Measurements from ENCODE around the gene LCE5A.
"Not testable (repeated sequence)": the region's sequence is repeated elsewhere in the genome, so short reads cannot be mapped to it uniquely, and the experiment has no call there.

Gene LCE5A

GRCh38 chr1:152535774-152536173 is 25.2 kb downstream of the LCE5A start:
- Histone ChIP-seq H3K4me3 (no peak overlapping the region), H3K27ac (no peak overlapping the region)
- TF ChIP-seq, protein P1, sequence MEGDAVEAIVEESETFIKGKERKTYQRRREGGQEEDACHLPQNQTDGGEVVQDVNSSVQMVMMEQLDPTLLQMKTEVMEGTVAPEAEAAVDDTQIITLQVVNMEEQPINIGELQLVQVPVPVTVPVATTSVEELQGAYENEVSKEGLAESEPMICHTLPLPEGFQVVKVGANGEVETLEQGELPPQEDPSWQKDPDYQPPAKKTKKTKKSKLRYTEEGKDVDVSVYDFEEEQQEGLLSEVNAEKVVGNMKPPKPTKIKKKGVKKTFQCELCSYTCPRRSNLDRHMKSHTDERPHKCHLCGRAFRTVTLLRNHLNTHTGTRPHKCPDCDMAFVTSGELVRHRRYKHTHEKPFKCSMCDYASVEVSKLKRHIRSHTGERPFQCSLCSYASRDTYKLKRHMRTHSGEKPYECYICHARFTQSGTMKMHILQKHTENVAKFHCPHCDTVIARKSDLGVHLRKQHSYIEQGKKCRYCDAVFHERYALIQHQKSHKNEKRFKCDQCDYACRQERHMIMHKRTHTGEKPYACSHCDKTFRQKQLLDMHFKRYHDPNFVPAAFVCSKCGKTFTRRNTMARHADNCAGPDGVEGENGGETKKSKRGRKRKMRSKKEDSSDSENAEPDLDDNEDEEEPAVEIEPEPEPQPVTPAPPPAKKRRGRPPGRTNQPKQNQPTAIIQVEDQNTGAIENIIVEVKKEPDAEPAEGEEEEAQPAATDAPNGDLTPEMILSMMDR (IDR thresholded peaks at IDR 0.05), result no peak
- no peak for DNase-seq (ENCODE audit: low spot score)

GRCh38 chr1:152537496-152537895 is 26.9 kb downstream of the LCE5A start:
- Histone ChIP-seq H3K27ac (no peak overlapping the region), H3K4me3 (no peak overlapping the region)
- DNase-seq (ENCODE audit: low spot score), result no peak
- TF ChIP-seq, protein P1 (IDR thresholded peaks at IDR 0.05), result no peak

- TF ChIP-seq, protein P1 (IDR thresholded peaks at IDR 0.05), result no peak
- Histone ChIP-seq H3K27ac (no peak overlapping the region), H3K4me3 (no peak overlapping the region)
- DNase-seq (ENCODE audit: low spot score), result no peak
Measured at GRCh38 chr1:152539901-152540300, 29.3 kb downstream of the LCE5A start.

GRCh38 chr1:152543820-152544219 is 33.2 kb downstream of the LCE5A start:
- Histone ChIP-seq H3K27ac (no peak overlapping the region), H3K4me3 (no peak overlapping the region)
- TF ChIP-seq, protein P1 (IDR thresholded peaks at IDR 0.05), result no peak
- DNase-seq (ENCODE audit: low spot score), result no peak

DNA sequence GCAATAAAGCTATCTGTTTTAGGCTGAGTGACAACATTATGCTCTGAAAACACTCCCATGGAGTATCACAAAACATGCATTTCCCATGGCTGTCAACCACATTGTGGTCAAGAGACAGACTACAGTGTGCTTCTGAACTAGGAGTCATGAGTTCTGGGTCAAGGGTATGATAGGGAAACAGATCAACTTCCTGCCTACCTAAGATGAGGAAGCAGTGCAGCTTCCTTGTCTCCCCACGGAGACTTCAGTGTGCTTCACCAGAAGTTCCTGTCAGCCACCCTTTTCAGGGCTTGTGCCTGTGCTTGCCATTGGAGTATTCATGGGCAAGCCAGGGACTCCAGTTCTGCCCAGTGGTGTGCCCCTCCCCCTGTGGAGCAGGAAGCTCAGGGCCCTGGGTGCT is 36.1 kb downstream of the LCE5A start:
- H3K4me3 ChIP-seq, result no peak overlapping the region
- no peak overlapping the region for H3K27ac ChIP-seq
- TF ChIP-seq, protein P1 (IDR thresholded peaks at IDR 0.05), result no peak
- DNase-seq (ENCODE audit: low spot score), result no peak

DNA sequence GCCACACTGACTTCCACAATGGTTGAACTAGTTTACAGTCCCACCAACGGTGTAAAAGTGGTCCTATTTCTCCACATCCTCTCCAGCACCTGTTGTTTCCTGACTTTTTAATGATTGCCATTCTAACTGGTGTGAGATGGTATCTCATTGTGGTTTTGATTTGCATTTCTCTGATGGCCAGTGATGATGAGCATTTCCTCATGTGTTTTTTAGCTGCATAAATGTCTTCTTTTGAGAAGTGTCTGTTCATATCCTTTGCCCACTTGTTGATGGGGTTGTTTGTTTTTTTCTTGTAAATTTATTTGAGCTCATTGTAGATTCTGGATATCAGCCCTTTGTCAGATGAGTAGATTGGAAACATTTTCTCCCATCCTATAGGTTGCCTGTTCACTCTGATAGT is 37.8 kb downstream of the LCE5A start:
- H3K27ac ChIP-seq; H3K4me3 ChIP-seq; DNase-seq (ENCODE audit: low spot score): not testable (repeated sequence)
